Neural progenitor cell (in vitro differentiated cells): ENCODE results near the gene INPP1. TPM values are rescaled to one million over a fixed set of nuclear protein-coding genes. Genes with fewer than 3 reads are reported as not detected.

Experiments
- DNase-seq: peaks from one replicate; pipeline ENCODE4 v3.0.0-alpha.2; 2016; ENCODE audit warnings: low spot score
- H2AFZ ChIP-seq: fragments of 200-600 bp; sonication (generic); replicated peaks from 2 replicates; pipeline ENCODE4 v1.6.1; 2016; ENCODE audit warnings: antibody characterized with exemption
- H3F3A ChIP-seq: fragments of 200-600 bp; sonication (generic); 2 replicates; pipeline ENCODE4 v1.6.1; 2016; ENCODE audit warnings: antibody characterized with exemption, low read depth
- H3K27ac ChIP-seq: fragments of 200-600 bp; sonication (generic); 2 replicates; pipeline ENCODE4 v1.5.1; 2016; ENCODE audit warnings: mild to moderate bottlenecking
- H3K27me3 ChIP-seq: fragments of 200-600 bp; sonication (generic); 2 replicates; pipeline ENCODE4 v1.6.1; 2016; ENCODE audit warnings: mild to moderate bottlenecking, moderate library complexity
- H3K36me3 ChIP-seq: fragments of 200-600 bp; sonication (generic); 2 replicates; pipeline ENCODE4 v1.5.1; 2016
- H3K4me1 ChIP-seq: fragments of 200-600 bp; sonication (generic); 2 replicates; pipeline ENCODE4 v1.6.1; 2016; ENCODE audit warnings: mixed run types
- H3K4me2 ChIP-seq: fragments of 200-600 bp; sonication (generic); 2 replicates; pipeline ENCODE4 v1.6.1; 2016
- H3K4me3 ChIP-seq: fragments of 200-600 bp; sonication (generic); 2 replicates; pipeline ENCODE4 v1.5.1; 2016
- H3K79me2 ChIP-seq: fragments of 200-600 bp; sonication (generic); 2 replicates; pipeline ENCODE4 v1.6.1; 2016; ENCODE audit warnings: low read depth
- H3K9ac ChIP-seq: fragments of 200-600 bp; sonication (generic); 2 replicates; pipeline ENCODE4 v1.6.1; 2016
- H3K9me3 ChIP-seq: fragments of 200-600 bp; sonication (generic); 2 replicates; pipeline ENCODE4 v1.5.1; 2016; ENCODE audit warnings: low read depth
- H4K20me1 ChIP-seq: fragments of 200-600 bp; sonication (generic); 2 replicates; pipeline ENCODE4 v1.6.1; 2016; ENCODE audit warnings: low read depth
- H3K27ac Mint-ChIP-seq: 3 replicates; pipeline ENCODE4 v1.8.0; 2021; ENCODE audit warnings: mixed read lengths
- H3K27me3 Mint-ChIP-seq: 2 replicates; pipeline ENCODE4 v1.8.0; 2022; ENCODE audit warnings: low read depth, mild to moderate bottlenecking, inconsistent platforms, moderate library complexity, mixed read lengths; ENCODE audit not compliant: insufficient read depth
- H3K36me3 Mint-ChIP-seq: 3 replicates; pipeline ENCODE4 v1.8.0; 2021; ENCODE audit warnings: mixed read lengths
- H3K4me1 Mint-ChIP-seq: 3 replicates; pipeline ENCODE4 v1.8.0; 2021; ENCODE audit warnings: mixed read lengths
- H3K4me3 Mint-ChIP-seq: 3 replicates; pipeline ENCODE4 v1.8.0; 2021; ENCODE audit warnings: mild to moderate bottlenecking, moderate library complexity, mixed read lengths
- H3K9me3 Mint-ChIP-seq: 3 replicates; pipeline ENCODE4 v1.8.0; 2020; ENCODE audit warnings: mixed read lengths
- CTCF ChIP-seq: fragments of 200-600 bp; sonication (generic); IDR thresholded peaks from 2 replicates; pipeline ENCODE4 v1.5.1; 2017; ENCODE audit warnings: antibody characterized with exemption, mild to moderate bottlenecking
- EZH2 ChIP-seq: fragments of 200-600 bp; sonication (generic); IDR thresholded peaks from 2 replicates; pipeline ENCODE4 v1.6.1; 2017; ENCODE audit warnings: antibody characterized with exemption, mild to moderate bottlenecking, moderate library complexity
- EZH2phosphoT487 ChIP-seq: fragments of 200-600 bp; sonication (generic); IDR thresholded peaks from 2 replicates; pipeline ENCODE4 v1.6.1; 2017; ENCODE audit warnings: antibody characterized with exemption
- total RNA-seq: library from RNA; depleted of rRNA; stranded (reverse); fragments of >200 nt; gene quantifications from 2 replicates; pipeline ENCODE4 v1.2.3, GENCODE V29; 2015; ENCODE audit warnings: low replicate concordance

The INPP1 gene
- total RNA-seq, 1 donor from 2014 or later: 1.6 TPM

GRCh38 chr2:190320696-190321095 lies 22.7 kb upstream of the INPP1 start:
- Mint-ChIP-seq H3K4me1 (peaks cover 21% of the 10 kb centered on the region), H3K27ac (no peak overlapping the region), H3K27me3 (peaks cover 2% of the 10 kb centered on the region), H3K4me3 (no peak overlapping the region), H3K36me3 (no peaks in the 10 kb centered on the region), H3K9me3 (no peaks in the 10 kb centered on the region)
- Histone ChIP-seq H3K9me3 (no peaks in the 10 kb centered on the region), H3K4me2 (no peak overlapping the region), H3K36me3 (no peaks in the 10 kb centered on the region), H4K20me1 (peaks cover 5% of the 10 kb centered on the region), H2AFZ (peak overlapping the region; percentile 98), H3K27ac (no peak overlapping the region), H3K27me3 (no peaks in the 10 kb centered on the region), H3F3A (peaks cover 6% of the 10 kb centered on the region), H3K4me3 (no peak overlapping the region), H3K79me2 (peaks cover 35% of the 10 kb centered on the region), H3K9ac (no peak overlapping the region), H3K4me1 (peaks cover 7% of the 10 kb centered on the region)
- TF ChIP-seq EZH2phosphoT487 (no peak), EZH2 (no peak), CTCF (no peak)
- no peak for DNase-seq

- Histone ChIP-seq H2AFZ (no peak overlapping the region), H3F3A (peaks cover 6% of the 10 kb centered on the region), H3K27ac (no peak overlapping the region), H3K4me1 (peaks cover 5% of the 10 kb centered on the region), H3K27me3 (no peaks in the 10 kb centered on the region), H3K36me3 (no peaks in the 10 kb centered on the region), H3K9me3 (no peaks in the 10 kb centered on the region), H4K20me1 (peaks cover 5% of the 10 kb centered on the region), H3K4me2 (no peak overlapping the region), H3K4me3 (no peak overlapping the region), H3K79me2 (peaks cover 9% of the 10 kb centered on the region), H3K9ac (no peak overlapping the region)
- H3K9me3 Mint-ChIP-seq: no peaks in the 10 kb centered on the region
- H3K4me1 Mint-ChIP-seq: peaks cover 8% of the 10 kb centered on the region
- no peak overlapping the region for H3K4me3 Mint-ChIP-seq
- H3K27me3 Mint-ChIP-seq: no peaks in the 10 kb centered on the region
- no peak overlapping the region for H3K27ac Mint-ChIP-seq
- H3K36me3 Mint-ChIP-seq: no peaks in the 10 kb centered on the region
- no peak for DNase-seq
- no peak for TF ChIP-seq EZH2
- TF ChIP-seq EZH2phosphoT487: no peak
- TF ChIP-seq CTCF: no peak
These were observed 20.0 kb upstream of the INPP1 start for GRCh38 chr2:190323406-190323805.

GRCh38 chr2:190325588-190325987 lies 17.8 kb upstream of the INPP1 start:
- Histone ChIP-seq H3K27ac (no peak overlapping the region), H3F3A (no peaks in the 10 kb centered on the region), H2AFZ (no peak overlapping the region), H3K9ac (no peak overlapping the region), H3K4me1 (no peaks in the 10 kb centered on the region), H3K36me3 (no peaks in the 10 kb centered on the region), H3K27me3 (no peaks in the 10 kb centered on the region), H3K4me3 (no peak overlapping the region), H3K79me2 (no peaks in the 10 kb centered on the region), H3K9me3 (no peaks in the 10 kb centered on the region), H4K20me1 (no peaks in the 10 kb centered on the region), H3K4me2 (no peak overlapping the region)
- Mint-ChIP-seq H3K36me3 (no peaks in the 10 kb centered on the region), H3K4me1 (peaks cover under 1% of the 10 kb centered on the region), H3K4me3 (no peak overlapping the region), H3K27ac (no peak overlapping the region), H3K9me3 (no peaks in the 10 kb centered on the region), H3K27me3 (no peaks in the 10 kb centered on the region)
- no peak for DNase-seq
- TF ChIP-seq EZH2phosphoT487 (no peak), EZH2 (no peak), CTCF (no peak)
